SK-N-SH treated with all-trans-retinoic acid at 6 μM for 48 hours (cell line): ENCODE measurements around the gene TSEN54.

Experiments used
- ARNTL ChIP-seq: fragments of 450-650 bp; formaldehyde crosslinking; IDR thresholded peaks from 2 replicates; pipeline ENCODE4 v1.5.0; 2020; ENCODE audit warnings: low read depth, mild to moderate bottlenecking, moderate library complexity, borderline replicate concordance
- CSDC2 ChIP-seq: fragments of 250-450 bp; sonication (Bioruptor Pico); IDR thresholded peaks from 2 replicates; pipeline ENCODE4 v1.5.0; 2020; ENCODE audit warnings: mild to moderate bottlenecking, moderate library complexity
- GLIS3 ChIP-seq: fragments of 250-450 bp; sonication (Bioruptor Pico); IDR thresholded peaks from 2 replicates; pipeline ENCODE4 v1.5.0; 2020; ENCODE audit warnings: mild to moderate bottlenecking, moderate library complexity
- PATZ1 ChIP-seq: fragments of 250-450 bp; sonication (Bioruptor Pico); IDR thresholded peaks from 2 replicates; pipeline ENCODE4 v1.8.0; 2020; ENCODE audit warnings: mild to moderate bottlenecking, moderate library complexity, borderline replicate concordance
- POU6F1 ChIP-seq: fragments of 250-450 bp; sonication (Bioruptor Pico); IDR thresholded peaks from 2 replicates; pipeline ENCODE4 v1.8.0; 2021; ENCODE audit warnings: low read depth, mild to moderate bottlenecking, moderate library complexity, borderline replicate concordance
- RARB ChIP-seq: fragments of 250-450 bp; sonication (Bioruptor Pico); IDR thresholded peaks from 2 replicates; pipeline ENCODE4 v1.8.0; 2021; ENCODE audit warnings: mild to moderate bottlenecking, moderate library complexity
- SNAI2 ChIP-seq: fragments of 250-450 bp; sonication (Bioruptor Pico); IDR thresholded peaks from 2 replicates; pipeline ENCODE4 v1.5.0; 2020; ENCODE audit warnings: mild to moderate bottlenecking, moderate library complexity
- TCF4 ChIP-seq: fragments of 250-450 bp; sonication (Bioruptor Pico); IDR thresholded peaks from 2 replicates; pipeline ENCODE4 v1.8.0; 2021; ENCODE audit warnings: mild to moderate bottlenecking, moderate library complexity, borderline replicate concordance
- TOX ChIP-seq: fragments of 250-450 bp; sonication (Bioruptor Pico); IDR thresholded peaks from 2 replicates; pipeline ENCODE4 v1.8.0; 2021; ENCODE audit warnings: mild to moderate bottlenecking, moderate library complexity, borderline replicate concordance
- TSHZ2 ChIP-seq: fragments of 250-450 bp; sonication (Bioruptor Pico); IDR thresholded peaks from 2 replicates; pipeline ENCODE4 v1.5.0; 2020; ENCODE audit warnings: mild to moderate bottlenecking, moderate library complexity
- ZFP3 ChIP-seq: fragments of 250-450 bp; sonication (Bioruptor Pico); IDR thresholded peaks from 2 replicates; pipeline ENCODE4 v1.5.0; 2020; ENCODE audit warnings: mild to moderate bottlenecking, moderate library complexity
- ZFP30 ChIP-seq: fragments of 450-650 bp; formaldehyde crosslinking; IDR thresholded peaks from 2 replicates; pipeline ENCODE4 v1.5.0; 2022; ENCODE audit warnings: mild to moderate bottlenecking, moderate library complexity
- ZNF70 ChIP-seq: fragments of 450-650 bp; formaldehyde crosslinking; IDR thresholded peaks from 2 replicates; pipeline ENCODE4 v1.5.0; 2020; ENCODE audit warnings: mild to moderate bottlenecking, moderate library complexity

- TF ChIP-seq POU6F1 (no peak), ARNTL (CRISPR knock-in tag) (no peak), RARB (no peak), ZNF70 (no peak), TSHZ2 (CRISPR knock-in tag) (no peak), ZFP3 (CRISPR knock-in tag) (no peak), ZFP30 (no peak), TOX (no peak), TCF4 (CRISPR knock-in tag) (no peak), PATZ1 (no peak), GLIS3 (CRISPR knock-in tag) (no peak), SNAI2 (CRISPR knock-in tag) (no peak), CSDC2 (CRISPR knock-in tag) (no peak)
Observed at GRCh38 chr17:75501378-75502071, 14.8 kb upstream of the TSEN54 start.
